IMR-90 (cell line): Measurements from ENCODE around the gene SIRT5. TPM values are rescaled to one million over a fixed set of nuclear protein-coding genes. Genes with fewer than 3 reads are reported as not detected.

Experiments
- ATAC-seq: fragments of 200-7000 bp; cut with Tn5 transposase; 2 replicates; pipeline ENCODE4 v1.9.1; 2020; ENCODE audit warnings: low read depth, mild to moderate bottlenecking, moderate library complexity
- BruUV-seq: library from RNA; stranded (reverse); fragments of 400-500 nt; replicated peaks from 2 replicates; lab custom pipeline; 2021; lab: Mats Ljungman, UMichigan
- CTCF ChIA-PET: fragments of 300-600 bp; formaldehyde crosslinking; extraction: SDS; loops from one replicate; lab custom pipeline; 2021; ENCODE audit warnings: antibody characterized with exemption; lab: Yijun Ruan, JAX
- POLR2A ChIA-PET: fragments of 300-600 bp; sonication (Branson Sonifier 250); formaldehyde crosslinking; loops from one replicate; lab custom pipeline; 2022; ENCODE audit warnings: antibody characterized with exemption; ENCODE audit not compliant: unreplicated experiment; lab: Charles Lee
- DNase-seq: peaks from one replicate; pipeline ENCODE4 v3.0.0; 2013
- H2AFZ ChIP-seq: replicated peaks from 2 replicates; pipeline ENCODE3; 2013; ENCODE audit warnings: low read length, mild to moderate bottlenecking; ENCODE audit not compliant: poor library complexity
- H2AK5ac ChIP-seq: 2 replicates; pipeline ENCODE4 v1.6.1; 2013; ENCODE audit warnings: low read depth, low read length, inconsistent platforms
- H2AK9ac ChIP-seq: replicated peaks from 2 replicates; pipeline ENCODE3; 2013; ENCODE audit warnings: mild to moderate bottlenecking, low read depth, low read length, moderate library complexity; ENCODE audit not compliant: poor library complexity
- H2BK120ac ChIP-seq: 2 replicates; pipeline ENCODE4 v1.6.1; 2013; ENCODE audit warnings: low read depth, low read length, inconsistent platforms
- H2BK15ac ChIP-seq: 3 replicates; pipeline ENCODE4 v1.6.1; 2013; ENCODE audit warnings: low read depth, low read length, inconsistent platforms
- H2BK20ac ChIP-seq: 2 replicates; pipeline ENCODE4 v1.6.1; 2013; ENCODE audit warnings: low read depth, mild to moderate bottlenecking, inconsistent platforms, low read length, moderate library complexity
- H2BK5ac ChIP-seq: 2 replicates; pipeline ENCODE4 v1.6.1; 2013; ENCODE audit warnings: mild to moderate bottlenecking, low read depth, low read length, inconsistent platforms; ENCODE audit not compliant: poor library complexity, severe bottlenecking
- H3K14ac ChIP-seq: replicated peaks from 2 replicates; pipeline ENCODE4 v1.6.1; 2013; ENCODE audit warnings: low read depth, low read length, inconsistent platforms
- H3K18ac ChIP-seq: 2 replicates; pipeline ENCODE4 v1.6.1; 2013; ENCODE audit warnings: low read depth, low read length, control low read depth
- H3K23ac ChIP-seq: 2 replicates; pipeline ENCODE4 v1.6.1; 2013; ENCODE audit warnings: low read depth, low read length, inconsistent platforms
- H3K27ac ChIP-seq: 2 replicates; pipeline ENCODE4 v1.5.1; 2013; ENCODE audit warnings: mild to moderate bottlenecking, control low read depth, low read length; ENCODE audit not compliant: insufficient read depth
- H3K27me3 ChIP-seq: 2 replicates; pipeline ENCODE4 v1.6.1; 2013; ENCODE audit warnings: low read length; ENCODE audit not compliant: control insufficient read depth, insufficient read depth
- H3K36me3 ChIP-seq: 2 replicates; pipeline ENCODE4 v1.6.1; 2013; ENCODE audit warnings: low read length, mixed read lengths; ENCODE audit not compliant: control insufficient read depth, insufficient read depth
- H3K4ac ChIP-seq: 2 replicates; pipeline ENCODE4 v1.6.1; 2013; ENCODE audit warnings: low read depth, low read length, inconsistent platforms
- H3K4me1 ChIP-seq: 2 replicates; pipeline ENCODE4 v1.6.1; 2013; ENCODE audit warnings: low read length, mixed read lengths; ENCODE audit not compliant: control insufficient read depth, insufficient read depth
- H3K4me2 ChIP-seq: 2 replicates; pipeline ENCODE4 v1.6.1; 2013; ENCODE audit warnings: low read depth, mild to moderate bottlenecking, control low read depth, low read length, moderate library complexity
- H3K4me3 ChIP-seq: 2 replicates; pipeline ENCODE4 v1.5.1; 2013; ENCODE audit warnings: low read depth, mild to moderate bottlenecking, control low read depth, low read length, moderate library complexity; ENCODE audit not compliant: insufficient read depth
- H3K56ac ChIP-seq: 2 replicates; pipeline ENCODE4 v1.6.1; 2013; ENCODE audit warnings: low read length, inconsistent platforms; ENCODE audit not compliant: insufficient read depth; ENCODE audit errors: extremely low read depth
- H3K79me1 ChIP-seq, 2 experiments: 2 replicates each; pipeline ENCODE4 v1.6.1; 2013; ENCODE audit warnings: low read length in 2 of 2, inconsistent platforms in 1 of 2, low read depth in 1 of 2
- H3K9ac ChIP-seq: 2 replicates; pipeline ENCODE4 v1.6.1; 2013; ENCODE audit warnings: low read depth, low read length, control low read depth
- H3K9me1 ChIP-seq: 2 replicates; pipeline ENCODE4 v1.6.1; 2013; ENCODE audit warnings: low read length, inconsistent platforms; ENCODE audit not compliant: insufficient read depth
- H3K9me3 ChIP-seq: 2 replicates; pipeline ENCODE4 v1.6.1; 2013; ENCODE audit warnings: low read length; ENCODE audit not compliant: control insufficient read depth, insufficient read depth
- H4K20me1 ChIP-seq: 2 replicates; pipeline ENCODE4 v1.6.1; 2013; ENCODE audit warnings: low read length, inconsistent platforms; ENCODE audit not compliant: insufficient read depth
- H4K5ac ChIP-seq: 2 replicates; pipeline ENCODE4 v1.6.1; 2013; ENCODE audit warnings: mild to moderate bottlenecking, low read depth, low read length, control low read depth
- H4K8ac ChIP-seq, 2 experiments: 2 replicates each; pipeline ENCODE4 v1.6.1; 2013; ENCODE audit warnings: low read depth in 2 of 2, low read length in 2 of 2, control low read depth in 1 of 2, inconsistent platforms in 1 of 2
- H4K91ac ChIP-seq: 2 replicates; pipeline ENCODE4 v1.6.1; 2013; ENCODE audit warnings: low read depth, low read length, inconsistent platforms; ENCODE audit not compliant: insufficient read depth
- CEBPB ChIP-seq: IDR thresholded peaks from 2 replicates; pipeline ENCODE4 v1.6.1; 2012; ENCODE audit warnings: low read depth, low read length, improper control_type of control experiment
- CTCF ChIP-seq: conservative IDR thresholded peaks from 2 replicates; pipeline ENCODE4 v1.5.1; 2012; ENCODE audit warnings: mild to moderate bottlenecking, low read depth, low read length, improper control_type of control experiment
- ELK1 ChIP-seq: fragments of 150-350 bp; IDR thresholded peaks from 2 replicates; pipeline ENCODE4 v1.6.1; 2016; ENCODE audit warnings: low read depth, mild to moderate bottlenecking, low read length, moderate library complexity, borderline replicate concordance
- MAFK ChIP-seq: IDR thresholded peaks from 2 replicates; pipeline ENCODE4 v1.6.1; 2012; ENCODE audit warnings: low read depth, low read length, improper control_type of control experiment
- MAZ ChIP-seq: IDR thresholded peaks from 2 replicates; pipeline ENCODE4 v1.6.1; 2012; ENCODE audit warnings: low read depth, mild to moderate bottlenecking, low read length, improper control_type of control experiment, moderate library complexity, borderline replicate concordance
- MXI1 ChIP-seq: IDR thresholded peaks from 2 replicates; pipeline ENCODE4 v1.6.1; 2012; ENCODE audit warnings: low read depth, mild to moderate bottlenecking, low read length, moderate library complexity, borderline replicate concordance
- POLR2A ChIP-seq: IDR thresholded peaks from 2 replicates; pipeline ENCODE4 v1.6.1; 2012; ENCODE audit warnings: mild to moderate bottlenecking, low read depth, low read length
- SMC3 ChIP-seq: fragments of 150-350 bp; IDR thresholded peaks from 2 replicates; pipeline ENCODE4 v1.6.1; 2016; ENCODE audit warnings: low read depth, mild to moderate bottlenecking, antibody characterized with exemption, low read length, moderate library complexity
- WGBS, 2 experiments: methylation state at CpG; one replicate each; pipeline versions ENCODE4 v1.1.5 to v1.1.7; 2013; ENCODE audit warnings: missing lambda C conversion rate in 2 of 2; ENCODE audit not compliant: insufficient read length in 1 of 2; ENCODE audit errors: extremely low coverage in 2 of 2; 5-methylcytosine and 5-hydroxymethylcytosine counted together
- dilution Hi-C: fragments of 300-500 bp; cut with HindIII; formaldehyde crosslinking; loops from one replicate; pipeline ENCODE4 v1.14.3; 2018; ENCODE audit warnings: low sequenced_read_pairs; ENCODE audit not compliant: unreplicated experiment
- in situ Hi-C: fragments of 300-500 bp; cut with MboI; formaldehyde crosslinking; loops from 3 replicates; pipeline ENCODE4 v1.14.3; 2019; ENCODE audit warnings: low sequenced_read_pairs, inconsistent platforms, mixed read lengths
- intact Hi-C: fragments of 100-400 bp; cut with micrococcal nuclease; formaldehyde crosslinking; loops from 2 replicates; pipeline ENCODE4 v1.10.0; 2022
- polyA plus RNA-seq, 3 experiments: library from polyadenylated mRNA; depleted of rRNA; stranded (reverse); fragments of >200 nt; gene quantifications; 2 replicates each; pipeline ENCODE4 v1.2.3, GENCODE V29; 2012; ENCODE audit warnings: low replicate concordance in 1 of 3
- total RNA-seq: library from RNA; depleted of rRNA; stranded (reverse); fragments of >200 nt; gene quantifications from 2 replicates; pipeline ENCODE4 v1.2.3, GENCODE V29; 2012

Gene SIRT5
- total and polyA plus RNA-seq, 2 of the 4 experiments (the other 2 are of a cell fraction), result 4.7 to 5.2 TPM

DNA sequence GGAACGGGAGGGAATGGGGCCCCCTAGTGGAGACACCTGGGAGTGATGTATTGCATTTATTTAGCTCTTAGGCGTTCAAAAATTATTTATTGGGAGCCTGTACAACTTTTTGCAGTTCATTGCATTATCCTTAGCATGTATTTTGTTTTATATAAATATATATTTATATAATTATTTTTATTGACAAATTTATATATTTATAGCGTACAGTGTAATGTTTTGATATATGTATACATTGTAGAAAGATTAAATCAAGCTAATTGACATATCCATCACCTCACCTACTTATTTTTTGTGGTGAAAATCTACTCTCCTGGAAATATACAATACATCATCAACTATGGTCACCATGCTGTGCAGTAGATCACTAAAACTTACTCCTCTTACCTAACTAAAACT is 975 bp downstream of the SIRT5 start:
- H4K5ac ChIP-seq, result no peak overlapping the region
- no peak overlapping the region for H2AK5ac ChIP-seq
- intact Hi-C loops (loop anchor here (1.0 to 2.0 kb wide), 3 partner anchors 39 to 239 kb away; partner anchors contain the start of genes GFOD1 and NOL7), dilution Hi-C loops (no loop called here), in situ Hi-C loops (no loop called here)
- H2BK20ac ChIP-seq, result no peak overlapping the region
- peak overlapping the region; percentile 76 for H3K4me3 ChIP-seq
- peak overlapping the region; percentile 92 for H2AK9ac ChIP-seq
- no peak overlapping the region for H2BK5ac ChIP-seq
- CTCF ChIA-PET, result interaction anchor here (0.8 to 1.5 kb wide), 11 partner anchors 12 to 245 kb away, joined by 3 to 6 read pairs (median 4); no protein-coding TSS in a partner anchor
- peak overlapping the region; percentile 95 for H2AFZ ChIP-seq
- H3K4ac ChIP-seq, result no peak overlapping the region
- H2BK15ac ChIP-seq, result no peak overlapping the region
- no peak for ATAC-seq
- DNase-seq, result no peak
- H3K9me3 ChIP-seq, result no peaks in the 10 kb centered on the region
- no peak overlapping the region for H3K23ac ChIP-seq
- no peaks in the 10 kb centered on the region; the same call in 1 of the 2 replicates for H3K9me1 ChIP-seq
- 0% methylated on average over 1 of the region's 3 CpGs; no CpG with 5 or more reads in 1 of the 2 experiments for WGBS, 2 experiments
- no TSS peak for BruUV-seq
- no peak overlapping the region for H3K27ac ChIP-seq
- POLR2A ChIA-PET, result interaction anchor here (0.6 to 1.5 kb wide), 2 partner anchors 12 to 247 kb away, joined by 3 to 5 read pairs; partner anchors contain the start of gene TBC1D7
- peaks cover 7 to 13% of the 10 kb centered on the region in 2 experiments for H3K79me1 ChIP-seq
- H3K27me3 ChIP-seq, result no peaks in the 10 kb centered on the region
- H3K14ac ChIP-seq, result no peak overlapping the region
- H4K91ac ChIP-seq, result no peak overlapping the region
- peaks cover 2% of the 10 kb centered on the region; the same call in 1 of the 2 replicates for H3K36me3 ChIP-seq
- no peak overlapping the region for H3K18ac ChIP-seq
- no peak overlapping the region for H3K56ac ChIP-seq
- no peaks in the 10 kb centered on the region for H4K20me1 ChIP-seq
- peak overlapping the region; percentile 61 for H3K4me2 ChIP-seq
- no peaks in the 10 kb centered on the region; the same call in 1 of the 2 replicates for H3K4me1 ChIP-seq
- H2BK120ac ChIP-seq, result no peak overlapping the region
- TF ChIP-seq POLR2A, result no peak
- TF ChIP-seq CTCF, result peak; percentile 65
- no peak for TF ChIP-seq MAFK
- TF ChIP-seq ELK1, result no peak
- TF ChIP-seq MXI1, result no peak
- no peak for TF ChIP-seq MAZ
- 0 out of 2 replicates have a peak, but pooled peaks have one; percentile 22 for TF ChIP-seq SMC3
- no peak for TF ChIP-seq CEBPB
- H4K8ac ChIP-seq, result peak overlapping the region; percentile 66 to 84; a peak in 2 of 4 replicates
- no peak overlapping the region for H3K9ac ChIP-seq
